HG03108 (cell line): ENCODE data around the gene SMYD3.

Experiments
- ATAC-seq: cut with Tn5 transposase; IDR thresholded peaks from one replicate; pipeline ENCODE4 v1.9.1; 2021; ENCODE audit warnings: moderate library complexity; ENCODE audit not compliant: unreplicated experiment

Gene SMYD3

DNA sequence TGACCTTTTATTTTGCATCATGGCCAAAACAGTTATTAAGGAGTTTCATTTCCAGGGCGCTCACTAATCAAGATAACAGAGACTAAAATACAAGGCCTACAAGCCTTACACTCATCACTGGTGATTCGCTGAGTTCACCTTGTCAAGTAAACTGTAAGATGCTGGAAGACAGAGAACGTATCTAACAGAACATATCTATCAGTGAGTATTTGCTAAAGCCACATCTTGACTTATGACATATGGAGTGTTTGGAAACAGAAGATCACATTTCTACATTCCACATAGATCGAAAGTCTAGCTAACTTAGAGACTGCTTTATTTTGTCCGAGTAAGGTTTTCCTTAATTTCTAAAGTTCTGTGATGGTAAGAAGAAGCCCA is 506.5 kb downstream of the SMYD3 start:
- no peak for ATAC-seq

GRCh38 chr1:245999697-246000637 is 507.1 kb downstream of the SMYD3 start:
- peak; percentile 79 for ATAC-seq

GRCh38 chr1:245997471-245998258 is 509.4 kb downstream of the SMYD3 start:
- no peak for ATAC-seq

- no peak for ATAC-seq
These were observed 510.3 kb downstream of the SMYD3 start for GRCh38 chr1:245996811-245997210.

- ATAC-seq: no peak
These were observed 511.6 kb downstream of the SMYD3 start for GRCh38 chr1:245995474-245995873.

DNA sequence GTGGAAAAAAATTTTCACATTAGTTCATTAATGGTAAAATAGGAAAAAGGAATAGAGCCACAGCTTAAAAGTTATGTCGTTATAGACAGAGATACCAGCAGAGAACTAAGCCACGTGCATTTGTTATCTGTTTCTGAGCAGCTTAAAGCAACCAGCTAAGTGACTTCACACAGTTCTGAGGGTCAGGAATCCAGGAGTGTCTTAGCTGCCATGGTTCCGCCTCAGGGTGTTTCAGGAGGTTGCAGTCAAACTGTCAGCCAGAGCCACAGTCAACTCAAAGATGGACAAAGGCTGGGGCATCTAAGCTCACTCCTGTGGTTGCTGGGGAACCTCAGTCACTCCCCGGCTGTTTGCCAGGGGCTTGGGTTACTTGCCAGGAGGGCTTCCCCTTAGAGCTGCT is 515.8 kb downstream of the SMYD3 start:
- ATAC-seq: no peak

- no peak for ATAC-seq
These were observed 516.6 kb downstream of the SMYD3 start for GRCh38 chr1:245990315-245991022.

- ATAC-seq: no peak
These were observed 518.5 kb downstream of the SMYD3 start for GRCh38 chr1:245988393-245989078.

GRCh38 chr1:245987997-245988392 is 519.1 kb downstream of the SMYD3 start:
- ATAC-seq: no peak

DNA sequence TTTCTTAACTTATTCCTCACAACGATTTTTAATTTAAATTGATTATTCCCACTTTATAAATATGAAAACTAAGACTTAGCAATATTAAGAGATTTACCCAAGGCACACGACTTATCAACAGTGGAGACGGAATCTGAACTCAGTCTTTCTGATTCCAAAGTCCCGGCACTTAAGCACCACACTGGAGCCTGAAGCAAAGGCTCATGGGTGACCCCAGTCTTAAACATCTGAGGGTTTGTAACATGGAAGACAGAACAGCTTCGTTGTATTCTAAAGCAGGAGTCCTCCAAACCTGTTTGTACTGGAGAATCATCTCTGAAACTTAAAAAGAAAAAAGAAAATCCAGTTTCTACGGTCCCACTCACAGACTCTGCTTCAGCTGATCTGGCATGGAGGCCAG is 519.5 kb downstream of the SMYD3 start:
- ATAC-seq: no peak

GRCh38 chr1:245987219-245987545 is 519.9 kb downstream of the SMYD3 start:
- ATAC-seq: no peak

- no peak for ATAC-seq
These were observed 520.5 kb downstream of the SMYD3 start for GRCh38 chr1:245986404-245987218.

DNA sequence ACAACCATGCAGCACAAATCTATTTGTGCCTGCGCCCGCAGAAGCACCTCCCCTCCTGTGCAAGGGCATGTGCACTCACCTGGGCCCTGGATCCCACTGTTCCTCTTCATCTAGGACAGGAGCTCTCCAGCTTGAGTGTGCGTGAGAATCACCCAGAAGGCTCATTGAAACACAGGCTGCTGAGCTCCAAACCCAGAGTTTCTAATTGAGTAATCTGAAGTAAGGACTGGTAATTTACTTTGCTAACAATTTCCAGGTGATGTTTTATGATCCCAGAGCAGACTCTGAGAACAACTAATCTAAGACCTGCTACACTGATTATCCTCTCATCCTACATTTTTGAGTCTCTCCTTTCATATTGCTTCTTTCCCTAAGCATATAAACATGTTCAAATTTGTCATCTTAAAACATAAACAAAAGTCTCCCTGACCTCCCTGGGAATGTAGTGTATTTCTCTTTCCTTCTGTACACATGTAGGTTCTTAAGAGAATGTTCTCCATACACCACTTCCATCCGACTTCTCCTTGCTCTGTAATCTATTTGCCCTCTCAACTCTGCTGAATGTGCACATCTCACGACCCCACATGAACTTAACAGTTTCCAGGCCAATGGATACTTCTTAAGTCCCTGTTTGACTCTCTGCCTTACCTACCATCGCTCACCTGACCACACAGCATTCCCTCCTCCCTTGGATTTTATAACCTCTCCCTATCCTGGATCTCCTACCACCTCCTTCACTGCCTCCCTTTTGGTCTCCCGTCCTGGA is 522.5 kb downstream of the SMYD3 start:
- ATAC-seq: no peak

DNA sequence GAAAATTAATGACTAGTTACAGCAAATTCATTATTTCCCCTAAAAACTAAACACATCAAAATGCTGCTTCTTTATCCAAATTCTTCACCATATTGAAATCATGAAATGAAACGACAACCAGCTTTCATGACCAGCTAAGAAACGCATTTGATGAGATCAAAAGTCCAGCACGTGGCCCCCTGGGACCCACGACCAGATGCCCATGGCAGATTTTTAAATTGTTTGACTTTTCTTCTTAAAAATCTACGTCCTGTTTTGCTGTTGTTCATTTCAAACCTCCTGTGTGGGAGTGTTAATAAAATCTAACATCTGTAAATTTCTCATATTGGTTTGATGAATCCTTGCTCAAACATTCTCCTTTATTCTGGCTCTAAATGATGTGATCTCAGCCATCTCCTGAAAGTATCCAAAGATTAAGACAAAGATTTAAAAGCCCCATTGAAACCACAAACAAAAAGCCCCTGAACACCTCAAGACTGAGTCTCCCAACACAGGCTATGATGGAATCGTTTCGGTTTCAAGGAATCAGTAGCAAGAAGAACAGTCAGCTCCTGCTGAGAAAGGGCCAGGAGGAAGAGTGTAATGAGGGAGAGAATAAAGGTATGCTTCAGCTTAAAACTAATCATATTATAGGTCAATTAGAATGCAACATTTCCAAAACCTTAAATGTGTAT is 523.6 kb downstream of the SMYD3 start:
- no peak for ATAC-seq

DNA sequence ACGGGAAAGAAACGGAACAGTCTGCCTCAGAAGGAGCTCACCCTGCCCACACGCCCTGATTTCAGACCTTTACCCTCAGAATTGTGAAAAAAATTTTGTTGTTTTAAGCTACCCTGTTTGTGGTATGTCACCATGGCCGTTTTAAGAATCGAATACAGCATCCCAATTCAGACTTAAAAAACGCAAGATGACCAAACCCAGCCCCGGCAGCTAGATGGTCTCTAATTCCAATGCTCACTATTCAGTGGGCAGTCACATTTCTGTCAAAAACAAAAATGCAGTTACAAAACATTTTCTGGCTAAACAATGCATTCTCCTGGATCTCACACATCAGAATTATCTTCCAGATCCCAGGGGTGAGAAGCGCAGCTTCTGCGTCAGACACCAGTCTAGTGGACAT is 527.5 kb downstream of the SMYD3 start:
- ATAC-seq: no peak

- ATAC-seq: no peak
These were observed 528.2 kb downstream of the SMYD3 start for GRCh38 chr1:245978915-245979314.

DNA sequence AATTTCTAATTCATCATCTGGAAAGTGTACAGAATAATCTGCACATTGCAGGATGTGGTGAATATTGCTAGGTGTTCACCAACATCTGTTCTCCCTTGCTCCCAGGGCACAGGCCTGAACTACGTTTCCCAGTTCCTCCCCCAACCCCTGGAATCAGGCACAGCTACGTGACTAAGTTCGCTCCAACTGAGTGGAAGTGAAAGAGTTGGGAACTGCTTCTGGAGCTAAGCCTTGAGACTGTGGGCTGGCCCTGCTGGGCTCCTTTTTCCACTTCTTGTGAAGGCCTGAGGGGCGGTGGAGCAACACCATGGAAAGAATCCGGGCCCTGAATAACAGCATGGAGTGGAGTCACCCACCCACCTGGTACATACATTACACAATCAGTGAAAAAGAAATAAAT is 534.6 kb downstream of the SMYD3 start:
- no peak for ATAC-seq

GRCh38 chr1:245971711-245972085 is 535.4 kb downstream of the SMYD3 start:
- no peak for ATAC-seq
